Renal cortex interstitium (tissue), 15 donors: ENCODE measurements around the gene SULT1A2. TPM values are rescaled to one million over a fixed set of nuclear protein-coding genes. Genes with fewer than 3 reads are reported as not detected.
"Not testable (repeated sequence)": the region's sequence is repeated elsewhere in the genome, so short reads cannot be mapped to it uniquely, and the experiment has no call there.

Experiments
- DNase-seq, 11 donors: peaks; one replicate each; pipeline ENCODE4 v3.0.0-alpha.2; 2013; ENCODE audit warnings: low read depth in 9 of 11, low spot score in 4 of 11; ENCODE audit errors: extremely low read depth in 1 of 11
- long read RNA-seq, 16 experiments: transcript quantifications; one replicate each; lab custom pipeline, GENCODE V29; 2026
- polyA plus RNA-seq, 3 donors: library from polyadenylated mRNA; unstranded; fragments of 120-200 nt; gene quantifications; one replicate each; pipeline ENCODE4 v1.2.1, GENCODE V29; 2013; ENCODE audit not compliant: insufficient read length in 3 of 3

Gene SULT1A2
- polyA plus RNA-seq = 1 to 10 TPM; 1.7 to 3.1 (median 2.0) TPM
- long read RNA-seq, donor 1 = 0 reads
- long read RNA-seq, donor 2, partial matches to known transcripts = 0 of 1 reads
- long read RNA-seq, donor 2, other reads (novel, unspliced or antisense) = 0 of 1 reads
- long read RNA-seq, donor 3 = 0 reads
- long read RNA-seq, donor 4 = 0 reads
- long read RNA-seq, donor 5 = 0 reads
- long read RNA-seq, donor 6 = 0 reads
- long read RNA-seq, donor 7 = 0 reads
- long read RNA-seq, donor 8 = 0 reads
- long read RNA-seq, donor 9 = 0 reads
- long read RNA-seq, donor 10 = 0 reads
- long read RNA-seq, donor 11 = 0 reads
- long read RNA-seq, donor 12 = 0 reads
- long read RNA-seq, donor 13 = 0 reads
- long read RNA-seq, donor 14 = 0 reads
- long read RNA-seq, donor 15 = 0 reads
- long read RNA-seq, donor 16 = 0 reads

GRCh38 chr16:28596840-28597691 lies at the start of gene SULT1A2:
TSS of gene SULT1A2 (minus strand) at chr16:28597050. CDS start at chr16:28595930, 1,120 bp downstream.
- DNase-seq = peak in 1 of 11 donors; percentile 32

GRCh38 chr16:28639959-28640358 lies 43.1 kb upstream of the SULT1A2 start:
- DNase-seq = not testable (repeated sequence)

GRCh38 chr16:28638359-28638758 lies 41.5 kb upstream of the SULT1A2 start:
- DNase-seq = not testable (repeated sequence)

GRCh38 chr16:28637765-28638164 lies 40.9 kb upstream of the SULT1A2 start, which contains the start of gene NPIPB8:
TSS of gene NPIPB8 (plus strand) at chr16:28638065. CDS start at chr16:28638361, 296 bp downstream.
- DNase-seq = not testable (repeated sequence)

- DNase-seq = not testable (repeated sequence)
These were observed 39.4 kb upstream of the SULT1A2 start for GRCh38 chr16:28636093-28636823.

GRCh38 chr16:28630905-28631304 lies 34.1 kb upstream of the SULT1A2 start:
- not testable (repeated sequence) for DNase-seq

GRCh38 chr16:28623172-28623711 lies 26.4 kb upstream of the SULT1A2 start:
- DNase-seq = peak in 1 of 11 donors; percentile 41

GRCh38 chr16:28622532-28623171 lies 25.8 kb upstream of the SULT1A2 start:
- not testable (repeated sequence) for DNase-seq

- DNase-seq = no peak
These were observed 24.8 kb upstream of the SULT1A2 start for GRCh38 chr16:28621481-28622155.

GRCh38 chr16:28620316-28620715 lies 23.5 kb upstream of the SULT1A2 start:
- not testable (repeated sequence) for DNase-seq

- DNase-seq = peak in 1 of 11 donors; percentile 46
These were observed 21.0 kb upstream of the SULT1A2 start for GRCh38 chr16:28617874-28618273.

GRCh38 chr16:28616636-28617035 lies 19.8 kb upstream of the SULT1A2 start:
- DNase-seq = no peak

- not testable (repeated sequence) for DNase-seq
These were observed 19.4 kb upstream of the SULT1A2 start for GRCh38 chr16:28616224-28616577.

GRCh38 chr16:28615486-28616223 lies 18.8 kb upstream of the SULT1A2 start:
- DNase-seq = not testable (repeated sequence)

GRCh38 chr16:28614561-28614960 lies 17.7 kb upstream of the SULT1A2 start:
- not testable (repeated sequence) for DNase-seq

- DNase-seq = not testable (repeated sequence)
These were observed 17.1 kb upstream of the SULT1A2 start for GRCh38 chr16:28613912-28614311.
